ENCODE data around the gene PICALM. TPM values are rescaled to one million over a fixed set of nuclear protein-coding genes. Genes with fewer than 3 reads are reported as not detected.

PICALM gene
- total and polyA plus RNA-seq, 2 of the 13 experiments (the other 11 are each of a cell fraction or from before 2014, with no cell fraction given) = 97.6 to 154 TPM

GRCh38 chr11:86068138-86068871 is 579 bp downstream of the PICALM start (continued):
- TF ChIP-seq LBX2 (CRISPR knock-in tag; IDR thresholded peaks at IDR 0.05; ENCODE audit: borderline replicate concordance) = peak; percentile 11; the same call in 1 of the 2 replicates
- peak; percentile 28; the same call in 1 of the 2 replicates for TF ChIP-seq HNF1B (CRISPR knock-in tag; IDR thresholded peaks at IDR 0.05)
- TF ChIP-seq ZZZ3 (CRISPR knock-in tag; IDR thresholded peaks at IDR 0.05; ENCODE audit: borderline replicate concordance) = 0 out of 2 replicates have a peak, but pooled peaks have one; percentile 23
- TF ChIP-seq RFX3 (CRISPR knock-in tag; IDR thresholded peaks at IDR 0.05) = no peak
- TF ChIP-seq HOXA9 (CRISPR knock-in tag; IDR thresholded peaks at IDR 0.05; ENCODE audit: borderline replicate concordance) = peak; percentile 40; the same call in 1 of the 2 replicates
- no peak for TF ChIP-seq FOXA1 (IDR thresholded peaks at IDR 0.05)
- no peak for TF ChIP-seq FOXA1 (CRISPR knock-in tag; IDR thresholded peaks at IDR 0.05)
- TF ChIP-seq YEATS4 (CRISPR knock-in tag; IDR thresholded peaks at IDR 0.05; ENCODE audit: borderline replicate concordance) = peak; percentile 12; the same call in 1 of the 2 replicates
- no peak for TF ChIP-seq ZNF567 (CRISPR knock-in tag; IDR thresholded peaks at IDR 0.05; ENCODE audit: borderline replicate concordance)
- peak; percentile 12; the same call in 1 of the 2 replicates for TF ChIP-seq ZNF543 (CRISPR knock-in tag; IDR thresholded peaks at IDR 0.05)
- no peak for TF ChIP-seq GABPB1 (CRISPR knock-in tag; IDR thresholded peaks at IDR 0.05)
- no peak for TF ChIP-seq ZNF816 (CRISPR knock-in tag; IDR thresholded peaks at IDR 0.05; ENCODE audit: borderline replicate concordance)
- TF ChIP-seq JUNB (CRISPR knock-in tag; IDR thresholded peaks at IDR 0.05; ENCODE audit: borderline replicate concordance) = 0 out of 2 replicates have a peak, but pooled peaks have one; percentile 59
- no peak for TF ChIP-seq STAG1 (CRISPR knock-in tag; IDR thresholded peaks at IDR 0.05)
- TF ChIP-seq ZNF615 (CRISPR knock-in tag; IDR thresholded peaks at IDR 0.05; ENCODE audit: borderline replicate concordance) = no peak
- TF ChIP-seq SMARCE1 (IDR thresholded peaks at IDR 0.05; ENCODE audit: borderline replicate concordance) = no peak
- TF ChIP-seq RBFOX2 (IDR thresholded peaks at IDR 0.05; ENCODE audit: low read depth, low read length) = peak; percentile 22; the same call in 1 of the 2 replicates
- TF ChIP-seq ZFX (CRISPR knock-in tag; IDR thresholded peaks at IDR 0.05; ENCODE audit: low read depth) = peak; percentile 14
- peak; percentile 35; the same call in 1 of the 2 replicates for TF ChIP-seq ZNF510 (CRISPR knock-in tag; IDR thresholded peaks at IDR 0.05; ENCODE audit: low read depth)
